ENCODE results near the gene CNTRL.
"Not testable (repeated sequence)": the region's sequence is repeated elsewhere in the genome, so short reads cannot be mapped to it uniquely, and the experiment has no call there.

Gene CNTRL

GRCh38 chr9:121071370-121071755, 3.4 kb upstream of the CNTRL start:
- DNase-seq = no peak

- no peak for DNase-seq
Observed at GRCh38 chr9:121071756-121072421, 2.9 kb upstream of the CNTRL start.

GRCh38 chr9:121073038-121073437, 1.7 kb upstream of the CNTRL start:
- DNase-seq = no peak

GRCh38 chr9:121075251-121076036, 689 bp downstream of the CNTRL start:
- no peak for DNase-seq

GRCh38 chr9:121082075-121082474, 7.3 kb downstream of the CNTRL start:
- DNase-seq = no peak

GRCh38 chr9:121085661-121086060, 10.9 kb downstream of the CNTRL start:
- no peak for DNase-seq

- DNase-seq = no peak
Observed at GRCh38 chr9:121088576-121088975, 13.8 kb downstream of the CNTRL start.

GRCh38 chr9:121090743-121091142, 16.0 kb downstream of the CNTRL start:
- not testable (repeated sequence) for DNase-seq

GRCh38 chr9:121095057-121095456, 20.3 kb downstream of the CNTRL start:
- DNase-seq = no peak

- no peak for DNase-seq
Observed at GRCh38 chr9:121098567-121099198, 23.9 kb downstream of the CNTRL start.

- DNase-seq = not testable (repeated sequence)
Observed at GRCh38 chr9:121104054-121104453, 29.3 kb downstream of the CNTRL start.

- no peak for DNase-seq
Observed at GRCh38 chr9:121105531-121105930, 30.8 kb downstream of the CNTRL start.

GRCh38 chr9:121107029-121107428, 32.3 kb downstream of the CNTRL start:
- no peak for DNase-seq

- no peak for DNase-seq
Observed at GRCh38 chr9:121107881-121108280, 33.1 kb downstream of the CNTRL start.

GRCh38 chr9:121115466-121115865, 40.7 kb downstream of the CNTRL start:
- no peak for DNase-seq

- DNase-seq = no peak
Observed at GRCh38 chr9:121118266-121118665, 43.5 kb downstream of the CNTRL start.

GRCh38 chr9:121120386-121120785, 45.6 kb downstream of the CNTRL start:
- DNase-seq = no peak

- peak; percentile 44 to 73 for DNase-seq
Observed at GRCh38 chr9:121121582-121122087, 46.9 kb downstream of the CNTRL start.

GRCh38 chr9:121122246-121123032, 47.7 kb downstream of the CNTRL start:
- DNase-seq = no peak

- no peak for DNase-seq
Observed at GRCh38 chr9:121123816-121124535, 49.2 kb downstream of the CNTRL start.

- DNase-seq = no peak
Observed at GRCh38 chr9:121125590-121125989, 50.8 kb downstream of the CNTRL start.

- not testable (repeated sequence) for DNase-seq
Observed at GRCh38 chr9:121129384-121129783, 54.6 kb downstream of the CNTRL start.
